ENCODE data around the gene MATN1.
"Not testable (repeated sequence)": the region's sequence is repeated elsewhere in the genome, so short reads cannot be mapped to it uniquely, and the experiment has no call there.

Gene MATN1

GRCh38 chr1:30693822-30694221 is 29.6 kb downstream of the MATN1 start:
- FAIRE-seq, result no peak

- no peak for FAIRE-seq
Observed at GRCh38 chr1:30693366-30693765, 30.0 kb downstream of the MATN1 start.

- FAIRE-seq, result no peak
Observed at GRCh38 chr1:30692948-30693301, 30.5 kb downstream of the MATN1 start.

GRCh38 chr1:30692201-30692947 is 31.0 kb downstream of the MATN1 start:
- FAIRE-seq, result no peak

- no peak for FAIRE-seq
Observed at GRCh38 chr1:30691480-30691879, 31.9 kb downstream of the MATN1 start.

GRCh38 chr1:30689901-30690645 is 33.3 kb downstream of the MATN1 start:
- no peak for FAIRE-seq

GRCh38 chr1:30688920-30689794 is 34.2 kb downstream of the MATN1 start:
- FAIRE-seq, result no peak

- not testable (repeated sequence) for FAIRE-seq
Observed at GRCh38 chr1:30688516-30688915, 34.9 kb downstream of the MATN1 start.

GRCh38 chr1:30687886-30688285 is 35.5 kb downstream of the MATN1 start:
- FAIRE-seq, result no peak

GRCh38 chr1:30686236-30686935 is 37.0 kb downstream of the MATN1 start:
- FAIRE-seq, result no peak

- no peak for FAIRE-seq
Observed at GRCh38 chr1:30685796-30686165, 37.6 kb downstream of the MATN1 start.

- FAIRE-seq, result no peak
Observed at GRCh38 chr1:30684881-30685795, 38.2 kb downstream of the MATN1 start.

GRCh38 chr1:30684259-30684658 is 39.1 kb downstream of the MATN1 start:
- FAIRE-seq, result no peak

- no peak for FAIRE-seq
Observed at GRCh38 chr1:30683699-30684098, 39.7 kb downstream of the MATN1 start.

- no peak for FAIRE-seq
Observed at GRCh38 chr1:30682396-30683275, 40.7 kb downstream of the MATN1 start.

- FAIRE-seq, result no peak
Observed at GRCh38 chr1:30681782-30682181, 41.6 kb downstream of the MATN1 start.

- FAIRE-seq, result no peak
Observed at GRCh38 chr1:30680879-30681278, 42.5 kb downstream of the MATN1 start.

- no peak for FAIRE-seq
Observed at GRCh38 chr1:30680429-30680828, 43.0 kb downstream of the MATN1 start.

GRCh38 chr1:30679976-30680305 is 43.4 kb downstream of the MATN1 start:
- FAIRE-seq, result no peak

GRCh38 chr1:30679201-30679975 is 44.0 kb downstream of the MATN1 start:
- no peak for FAIRE-seq

Data from islet of Langerhans (tissue), 1 donor.